GM18511 (cell line): ENCODE results near the gene LDLRAD4.
"Not testable (repeated sequence)": the region's sequence is repeated elsewhere in the genome, so short reads cannot be mapped to it uniquely, and the experiment has no call there.

Source experiments
- ATAC-seq: cut with Tn5 transposase; IDR thresholded peaks from one replicate; pipeline ENCODE4 v1.9.1; 2021; ENCODE audit warnings: mild to moderate bottlenecking, moderate library complexity; ENCODE audit not compliant: unreplicated experiment

LDLRAD4 gene

GRCh38 chr18:13603304-13604019, 384.9 kb downstream of the LDLRAD4 start:
- ATAC-seq = no peak

- ATAC-seq = no peak
Measured at GRCh38 chr18:13604786-13605185, 386.2 kb downstream of the LDLRAD4 start.

GRCh38 chr18:13605477-13605876, 386.9 kb downstream of the LDLRAD4 start:
- no peak for ATAC-seq

GRCh38 chr18:13605901-13606300, 387.3 kb downstream of the LDLRAD4 start:
- ATAC-seq = no peak

- no peak for ATAC-seq
Measured at GRCh38 chr18:13606604-13607254, 388.2 kb downstream of the LDLRAD4 start.

- ATAC-seq = not testable (repeated sequence)
Measured at GRCh38 chr18:13608024-13608562, 389.5 kb downstream of the LDLRAD4 start.

- ATAC-seq = no peak
Measured at GRCh38 chr18:13608791-13609532, 390.4 kb downstream of the LDLRAD4 start.

GRCh38 chr18:13610555-13611141, 392.1 kb downstream of the LDLRAD4 start:
- no peak for ATAC-seq

GRCh38 chr18:13611142-13611600, 392.6 kb downstream of the LDLRAD4 start:
- no peak for ATAC-seq

- ATAC-seq = no peak
Measured at GRCh38 chr18:13611601-13612195, 393.1 kb downstream of the LDLRAD4 start.

GRCh38 chr18:13612196-13612997, 393.8 kb downstream of the LDLRAD4 start:
- peak; percentile 66 for ATAC-seq

GRCh38 chr18:13613099-13613498, 394.5 kb downstream of the LDLRAD4 start:
- no peak for ATAC-seq

GRCh38 chr18:13613591-13614501, 395.3 kb downstream of the LDLRAD4 start:
- peak; percentile 29 for ATAC-seq

GRCh38 chr18:13614641-13615288, 396.2 kb downstream of the LDLRAD4 start:
- ATAC-seq = no peak

- ATAC-seq = no peak
Measured at GRCh38 chr18:13615432-13615861, 396.9 kb downstream of the LDLRAD4 start.

- no peak for ATAC-seq
Measured at GRCh38 chr18:13616041-13616440, 397.5 kb downstream of the LDLRAD4 start.

GRCh38 chr18:13616525-13617035, 398.0 kb downstream of the LDLRAD4 start:
- no peak for ATAC-seq
